NCI-H1436 treated with DMSO at 0.1 percent for 48 hours (cell line): ENCODE results near the gene SH2B3.
"Not testable (repeated sequence)": the region's sequence is repeated elsewhere in the genome, so short reads cannot be mapped to it uniquely, and the experiment has no call there.

Experiments
- DNase-seq: peaks from one replicate; lab custom pipeline; 2025; lab: John Stamatoyannopoulos, UW

The SH2B3 gene

GRCh38 chr12:111458546-111459172, 52.9 kb downstream of the SH2B3 start:
- DNase-seq: no peak

GRCh38 chr12:111460111-111460510, 54.4 kb downstream of the SH2B3 start:
- not testable (repeated sequence) for DNase-seq

GRCh38 chr12:111462210-111462769, 56.6 kb downstream of the SH2B3 start:
- DNase-seq: no peak

- DNase-seq: no peak
These were observed 61.6 kb downstream of the SH2B3 start for GRCh38 chr12:111467092-111467856.

- DNase-seq: no peak
These were observed 62.1 kb downstream of the SH2B3 start for GRCh38 chr12:111467857-111468241.

- no peak for DNase-seq
These were observed 63.7 kb downstream of the SH2B3 start for GRCh38 chr12:111469401-111469800.

GRCh38 chr12:111471236-111471635, 65.5 kb downstream of the SH2B3 start:
- DNase-seq: no peak

- no peak for DNase-seq
These were observed 76.7 kb downstream of the SH2B3 start for GRCh38 chr12:111482462-111482861.

- DNase-seq: no peak
These were observed 82.5 kb downstream of the SH2B3 start for GRCh38 chr12:111488271-111488670.

- DNase-seq: no peak
These were observed 83.1 kb downstream of the SH2B3 start for GRCh38 chr12:111488798-111489197.

GRCh38 chr12:111492979-111493378, 87.3 kb downstream of the SH2B3 start:
- DNase-seq: not testable (repeated sequence)

- DNase-seq: no peak
These were observed 89.0 kb downstream of the SH2B3 start for GRCh38 chr12:111494676-111495075.
